ENCODE results near the gene SH3RF3. TPM values are rescaled to one million over a fixed set of nuclear protein-coding genes. Genes with fewer than 3 reads are reported as not detected.

SH3RF3 gene
- total RNA-seq, 2 donors from 2014 or later = 1.3 to 2.5 TPM

DNA sequence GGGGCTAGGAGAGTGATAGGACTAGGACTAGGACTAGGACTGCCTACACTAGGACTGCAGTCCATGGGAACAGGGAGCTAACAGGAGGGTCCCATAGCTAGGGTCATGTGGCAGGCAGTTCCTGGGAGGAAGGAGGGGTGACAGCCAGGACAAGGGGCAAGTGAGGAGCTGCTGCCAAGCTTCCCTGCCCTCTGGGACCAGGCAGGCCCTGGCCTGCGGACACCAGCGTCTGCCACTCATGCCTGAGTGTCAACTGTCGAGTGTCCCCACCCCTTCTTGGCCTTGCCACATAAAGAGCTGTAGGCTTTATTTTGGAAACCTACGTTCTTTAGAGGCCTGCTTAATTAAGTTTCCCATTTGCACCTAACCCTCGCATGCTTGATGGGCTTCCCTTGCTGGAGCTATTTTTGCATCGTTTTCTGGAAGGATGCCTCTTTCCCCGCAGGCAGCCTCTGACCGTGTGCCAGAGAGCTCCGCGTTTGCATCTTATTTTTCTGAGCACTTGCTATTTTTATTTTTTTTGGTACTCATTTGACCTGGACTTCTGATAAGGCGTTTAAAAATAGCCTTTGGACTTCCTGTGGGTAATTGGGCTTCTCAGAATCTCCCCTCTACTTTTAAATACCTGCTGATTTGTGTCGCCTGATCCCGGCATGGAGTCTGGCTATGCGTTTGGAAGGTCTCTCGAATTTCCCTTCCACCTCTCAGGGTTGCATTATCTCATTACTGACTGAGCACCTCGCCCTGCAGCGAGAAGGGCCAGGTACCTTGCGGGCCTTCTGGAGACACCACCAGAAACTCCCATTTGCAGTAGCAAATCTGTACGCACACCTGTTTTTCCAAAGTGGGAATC is 66.4 kb downstream of the SH3RF3 start:
- Histone ChIP-seq H3K27ac (no peak overlapping the region), H3K36me3 (no peaks in the 10 kb centered on the region), H3K27me3 (no peaks in the 10 kb centered on the region), H3K4me3 (no peak overlapping the region), H3K9me3 (no peaks in the 10 kb centered on the region), H3K9ac (ENCODE audit: low read depth in 2 of 2, low read length in 2 of 2) (no peak overlapping the region), H3K4me1 (no peaks in the 10 kb centered on the region)
- DNase-seq = no peak
- intact Hi-C loops (cut with DNase I) = no loop called here
- TF ChIP-seq, protein P1, sequence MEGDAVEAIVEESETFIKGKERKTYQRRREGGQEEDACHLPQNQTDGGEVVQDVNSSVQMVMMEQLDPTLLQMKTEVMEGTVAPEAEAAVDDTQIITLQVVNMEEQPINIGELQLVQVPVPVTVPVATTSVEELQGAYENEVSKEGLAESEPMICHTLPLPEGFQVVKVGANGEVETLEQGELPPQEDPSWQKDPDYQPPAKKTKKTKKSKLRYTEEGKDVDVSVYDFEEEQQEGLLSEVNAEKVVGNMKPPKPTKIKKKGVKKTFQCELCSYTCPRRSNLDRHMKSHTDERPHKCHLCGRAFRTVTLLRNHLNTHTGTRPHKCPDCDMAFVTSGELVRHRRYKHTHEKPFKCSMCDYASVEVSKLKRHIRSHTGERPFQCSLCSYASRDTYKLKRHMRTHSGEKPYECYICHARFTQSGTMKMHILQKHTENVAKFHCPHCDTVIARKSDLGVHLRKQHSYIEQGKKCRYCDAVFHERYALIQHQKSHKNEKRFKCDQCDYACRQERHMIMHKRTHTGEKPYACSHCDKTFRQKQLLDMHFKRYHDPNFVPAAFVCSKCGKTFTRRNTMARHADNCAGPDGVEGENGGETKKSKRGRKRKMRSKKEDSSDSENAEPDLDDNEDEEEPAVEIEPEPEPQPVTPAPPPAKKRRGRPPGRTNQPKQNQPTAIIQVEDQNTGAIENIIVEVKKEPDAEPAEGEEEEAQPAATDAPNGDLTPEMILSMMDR (IDR thresholded peaks at IDR 0.05) = no peak

DNA sequence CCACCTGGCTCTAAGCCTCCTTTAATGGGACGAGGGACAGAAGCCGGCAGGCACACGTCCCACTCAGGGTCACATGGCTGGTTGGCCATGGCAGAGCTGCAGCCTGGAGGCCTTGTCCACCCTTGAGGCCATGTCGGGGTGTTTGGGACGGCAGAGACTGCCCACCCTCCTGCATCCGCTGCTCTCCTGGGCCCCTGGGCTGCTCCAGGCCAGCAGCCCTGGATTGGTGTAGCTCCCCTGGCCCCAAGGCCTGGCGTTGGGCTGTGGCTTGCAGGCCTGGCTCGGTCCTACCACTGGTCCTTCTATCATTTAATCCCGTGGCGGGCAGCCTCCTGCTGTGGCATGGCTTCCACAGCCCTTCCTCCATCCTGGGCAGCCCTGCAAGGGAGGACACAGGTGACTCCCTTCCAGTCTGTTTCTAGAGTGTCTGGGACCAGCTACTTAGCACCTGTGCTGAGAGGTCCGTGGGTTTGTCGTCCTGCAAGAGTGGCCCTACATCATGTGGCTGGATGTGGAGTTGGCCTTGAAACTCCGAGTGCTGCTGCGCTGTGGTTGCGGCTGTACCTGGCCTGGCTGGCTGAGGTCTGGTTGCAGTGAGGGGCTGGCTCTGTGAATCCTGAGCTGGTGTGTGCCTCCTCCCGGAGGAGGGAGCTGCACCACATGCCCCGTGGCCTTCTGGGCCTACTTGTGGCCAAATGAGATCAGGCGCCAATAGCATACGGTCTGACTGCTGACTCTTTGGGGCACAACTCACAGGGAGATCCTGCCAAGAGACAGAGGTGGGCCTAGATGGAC is 67.3 kb downstream of the SH3RF3 start:
- no peaks in the 10 kb centered on the region for H3K27me3 ChIP-seq
- no peaks in the 10 kb centered on the region for H3K4me1 ChIP-seq
- no peak for DNase-seq
- no peaks in the 10 kb centered on the region for H3K36me3 ChIP-seq
- TF ChIP-seq, protein P1 (IDR thresholded peaks at IDR 0.05) = no peak
- intact Hi-C loops (cut with DNase I) = no loop called here
- no peaks in the 10 kb centered on the region for H3K9me3 ChIP-seq
- H3K9ac ChIP-seq (ENCODE audit: low read depth in 2 of 2, low read length in 2 of 2) = no peak overlapping the region
- H3K4me3 ChIP-seq = no peak overlapping the region
- no peak overlapping the region for H3K27ac ChIP-seq

- Histone ChIP-seq H3K27ac (no peak overlapping the region), H3K4me1 (no peaks in the 10 kb centered on the region), H3K36me3 (no peaks in the 10 kb centered on the region), H3K4me3 (no peak overlapping the region), H3K9me3 (no peaks in the 10 kb centered on the region), H3K9ac (ENCODE audit: low read depth in 2 of 2, low read length in 2 of 2) (no peak overlapping the region), H3K27me3 (no peaks in the 10 kb centered on the region)
- intact Hi-C loops (cut with DNase I) = no loop called here
- DNase-seq = no peak
- TF ChIP-seq, protein P1 (IDR thresholded peaks at IDR 0.05) = no peak
Measured at GRCh38 chr2:109197491-109198418, 68.8 kb downstream of the SH3RF3 start.

GRCh38 chr2:109199790-109200189 is 70.8 kb downstream of the SH3RF3 start:
- H3K9me3 ChIP-seq = no peaks in the 10 kb centered on the region
- H3K27me3 ChIP-seq = no peaks in the 10 kb centered on the region
- no peak for DNase-seq
- TF ChIP-seq, protein P1 (IDR thresholded peaks at IDR 0.05) = no peak
- intact Hi-C loops (cut with DNase I) = no loop called here
- H3K36me3 ChIP-seq = no peaks in the 10 kb centered on the region
- H3K4me1 ChIP-seq = no peaks in the 10 kb centered on the region
- H3K27ac ChIP-seq = no peak overlapping the region
- H3K4me3 ChIP-seq = no peak overlapping the region
- H3K9ac ChIP-seq (ENCODE audit: low read depth in 2 of 2, low read length in 2 of 2) = no peak overlapping the region
